Naive thymus-derived CD4-positive, alpha-beta T cell (primary cell): ENCODE measurements around the gene TRIM50. TPM values are rescaled to one million over a fixed set of nuclear protein-coding genes. Genes with fewer than 3 reads are reported as not detected.

Source experiments
- ATAC-seq: fragments of 150-1000 bp; cut with Tn5 transposase; 2 replicates; pipeline ENCODE4 v1.10.0; 2021; ENCODE audit warnings: mild to moderate bottlenecking, moderate library complexity
- CTCF ChIA-PET: fragments of 350-600 bp; sonication (Branson Sonifier 250); formaldehyde crosslinking; loops from one replicate; lab custom pipeline; 2021; ENCODE audit warnings: antibody characterized with exemption; lab: Charles Lee
- POLR2A ChIA-PET: fragments of 350-600 bp; sonication (Branson Sonifier 250); formaldehyde crosslinking; loops from one replicate; lab custom pipeline; 2021; ENCODE audit warnings: antibody characterized with exemption, inconsistent platforms; lab: Charles Lee
- DNase-seq, 9 donors: peaks; one replicate each; pipeline versions ENCODE4 v3.0.0 to v3.0.0-alpha.2; 2020 to 2022; ENCODE audit warnings: mixed read lengths in 1 of 9
- H3K27ac ChIP-seq: one replicate; pipeline ENCODE4 v1.7.0; 2013; ENCODE audit warnings: mild to moderate bottlenecking, low read depth, low read length, moderate library complexity
- H3K27me3 ChIP-seq, 2 donors: one replicate each; pipeline ENCODE4 v1.7.0; 2013; ENCODE audit warnings: low read length in 2 of 2, mild to moderate bottlenecking in 2 of 2, moderate library complexity in 2 of 2; ENCODE audit not compliant: control insufficient read depth in 2 of 2, insufficient read depth in 2 of 2
- H3K36me3 ChIP-seq, 3 experiments: 1 replicate in 2 of 3; 2 replicates in 1 of 3; pipeline ENCODE4 v1.7.0; 2013; ENCODE audit warnings: low read length in 3 of 3, mild to moderate bottlenecking in 3 of 3, moderate library complexity in 1 of 3; ENCODE audit not compliant: insufficient read depth in 3 of 3, control insufficient read depth in 2 of 3
- H3K4me1 ChIP-seq, 2 donors: one replicate each; pipeline ENCODE4 v1.7.0; 2013; ENCODE audit warnings: low read length in 2 of 2, mild to moderate bottlenecking in 2 of 2, moderate library complexity in 1 of 2; ENCODE audit not compliant: control insufficient read depth in 2 of 2, insufficient read depth in 2 of 2
- H3K4me3 ChIP-seq: 2 replicates; pipeline ENCODE4 v1.7.0; 2013; ENCODE audit warnings: mild to moderate bottlenecking, low read length
- H3K9me3 ChIP-seq, 3 experiments: 1 replicate in 2 of 3; 2 replicates in 1 of 3; pipeline ENCODE4 v1.7.0; 2013; ENCODE audit warnings: low read length in 3 of 3; ENCODE audit not compliant: control insufficient read depth in 2 of 3
- H3K27ac Mint-ChIP-seq, 9 donors: one replicate each; pipeline ENCODE4 v1.8.0; 2020 to 2022; ENCODE audit warnings: mixed read lengths in 9 of 9, mild to moderate bottlenecking in 8 of 9, moderate library complexity in 5 of 9, inconsistent platforms in 2 of 9
- H3K27me3 Mint-ChIP-seq, 5 donors: one replicate each; pipeline ENCODE4 v1.8.0; 2021 to 2022; ENCODE audit warnings: mixed read lengths in 5 of 5, mild to moderate bottlenecking in 1 of 5
- H3K36me3 Mint-ChIP-seq, 5 donors: one replicate each; pipeline ENCODE4 v1.8.0; 2020 to 2022; ENCODE audit warnings: mixed read lengths in 5 of 5, mild to moderate bottlenecking in 3 of 5, inconsistent platforms in 1 of 5
- H3K4me1 Mint-ChIP-seq, 7 donors: one replicate each; pipeline ENCODE4 v1.8.0; 2020 to 2022; ENCODE audit warnings: mixed read lengths in 7 of 7, mild to moderate bottlenecking in 3 of 7, inconsistent platforms in 1 of 7
- H3K4me3 Mint-ChIP-seq, 10 donors: one replicate each; pipeline ENCODE4 v1.8.0; 2020 to 2022; ENCODE audit warnings: mild to moderate bottlenecking in 10 of 10, mixed read lengths in 10 of 10, moderate library complexity in 6 of 10, inconsistent platforms in 2 of 10
- H3K9me3 Mint-ChIP-seq, 11 donors: one replicate each; pipeline ENCODE4 v1.8.0; 2020 to 2022; ENCODE audit warnings: mixed read lengths in 11 of 11, mild to moderate bottlenecking in 4 of 11, inconsistent platforms in 1 of 11, moderate library complexity in 1 of 11
- intact Hi-C, 2 donors: fragments of 100-400 bp; cut with micrococcal nuclease; formaldehyde crosslinking; loops; one replicate each; pipeline ENCODE4 v1.15.1; 2023
- polyA plus RNA-seq, 2 donors: library from polyadenylated mRNA; unstranded; fragments of 300-500 nt; fragmentation: Illumina TruSeq; gene quantifications; one replicate each; pipeline ENCODE4 v1.2.3, GENCODE V29; 2021
- total RNA-seq, 6 experiments: library from RNA in 5 of 6; stranded (reverse) in 5 of 6; gene quantifications; 1 replicate in 5 of 6; 2 replicates in 1 of 6; pipeline ENCODE4 v1.2.3 and lab custom pipeline; 2021 to 2026

The TRIM50 gene
- total and polyA plus RNA-seq, 7 experiments from 2014 or later = not detected

GRCh38 chr7:73352784-73353183 is 24.9 kb upstream of the TRIM50 start:
- no peak overlapping the region for H3K4me3 ChIP-seq
- peaks cover 0 to 8% (median 0%) of the 10 kb centered on the region in 5 donors for H3K27me3 Mint-ChIP-seq
- H3K27ac Mint-ChIP-seq = peak overlapping the region in 1 of 9 donors; percentile 6
- no peaks in the 10 kb centered on the region for H3K9me3 ChIP-seq
- no peak for ATAC-seq
- intact Hi-C loops = no loop called here
- no peaks in the 10 kb centered on the region for H3K27me3 ChIP-seq
- no peak for DNase-seq
- POLR2A ChIA-PET = no interaction called here
- peaks cover 0 to 11% (median 6%) of the 10 kb centered on the region in 11 donors for H3K9me3 Mint-ChIP-seq
- no peaks in the 10 kb centered on the region for H3K36me3 ChIP-seq
- CTCF ChIA-PET = interaction anchor here (1.2 kb wide), 1 partner anchor 29 kb away, joined by 4 read pairs; no protein-coding TSS in a partner anchor
- H3K36me3 Mint-ChIP-seq = peaks cover 0 to 5% (median 0%) of the 10 kb centered on the region in 5 donors
- H3K4me1 ChIP-seq = no peaks in the 10 kb centered on the region
- peaks cover 0 to under 1% (median 0%) of the 10 kb centered on the region in 7 donors for H3K4me1 Mint-ChIP-seq
- no peak overlapping the region for H3K4me3 Mint-ChIP-seq
- H3K27ac ChIP-seq = no peak overlapping the region

GRCh38 chr7:73351447-73352167 is 23.7 kb upstream of the TRIM50 start:
- no peak for DNase-seq
- intact Hi-C loops = no loop called here
- Histone ChIP-seq H3K27ac (no peak overlapping the region), H3K4me3 (no peak overlapping the region), H3K9me3 (no peaks in the 10 kb centered on the region), H3K4me1 (no peaks in the 10 kb centered on the region), H3K36me3 (no peaks in the 10 kb centered on the region), H3K27me3 (no peaks in the 10 kb centered on the region)
- Mint-ChIP-seq H3K4me1 (no peaks in the 10 kb centered on the region), H3K9me3 (peaks cover 0 to 11% (median 6%) of the 10 kb centered on the region in 11 donors), H3K4me3 (no peak overlapping the region), H3K36me3 (peaks cover 0 to 5% (median 0%) of the 10 kb centered on the region in 5 donors), H3K27ac (no peak overlapping the region), H3K27me3 (peaks cover 0 to under 1% (median 0%) of the 10 kb centered on the region in 5 donors)
- POLR2A ChIA-PET = no interaction called here
- CTCF ChIA-PET = no interaction called here
- ATAC-seq = no peak

- intact Hi-C loops = no loop called here
- H3K9me3 Mint-ChIP-seq = peaks cover 0 to 11% (median 6%) of the 10 kb centered on the region in 11 donors
- CTCF ChIA-PET = no interaction called here
Observed at GRCh38 chr7:73350306-73351068, 22.6 kb upstream of the TRIM50 start.

GRCh38 chr7:73349763-73350162 is 21.9 kb upstream of the TRIM50 start:
- Histone ChIP-seq H3K9me3 (no peaks in the 10 kb centered on the region), H3K27ac (no peak overlapping the region), H3K36me3 (no peaks in the 10 kb centered on the region), H3K4me1 (no peaks in the 10 kb centered on the region), H3K27me3 (no peaks in the 10 kb centered on the region), H3K4me3 (no peak overlapping the region)
- ATAC-seq (no peak), DNase-seq (no peak)
- intact Hi-C loops = no loop called here
- Mint-ChIP-seq H3K4me3 (no peak overlapping the region), H3K27ac (no peak overlapping the region), H3K4me1 (no peaks in the 10 kb centered on the region), H3K27me3 (no peaks in the 10 kb centered on the region), H3K9me3 (peaks cover 0 to 11% (median 6%) of the 10 kb centered on the region in 11 donors), H3K36me3 (peaks cover 0 to 5% (median 0%) of the 10 kb centered on the region in 5 donors)
- ChIA-PET POLR2A (no interaction called here), CTCF (no interaction called here)

More at GRCh38 chr7:73350306-73351068, 22.6 kb upstream of the TRIM50 start:
- H3K36me3 Mint-ChIP-seq = peaks cover 0 to 5% (median 0%) of the 10 kb centered on the region in 5 donors
- H3K4me3 Mint-ChIP-seq = no peak overlapping the region
- no peak overlapping the region for H3K27ac Mint-ChIP-seq
- no peaks in the 10 kb centered on the region for H3K4me1 Mint-ChIP-seq
- Histone ChIP-seq H3K27me3 (no peaks in the 10 kb centered on the region), H3K4me3 (no peak overlapping the region), H3K36me3 (no peaks in the 10 kb centered on the region), H3K4me1 (no peaks in the 10 kb centered on the region), H3K27ac (no peak overlapping the region), H3K9me3 (no peaks in the 10 kb centered on the region)
- H3K27me3 Mint-ChIP-seq = no peaks in the 10 kb centered on the region
- DNase-seq (no peak), ATAC-seq (no peak)
- POLR2A ChIA-PET = no interaction called here

GRCh38 chr7:73345951-73346350 is 18.1 kb upstream of the TRIM50 start:
- ChIA-PET POLR2A (no interaction called here), CTCF (no interaction called here)
- Mint-ChIP-seq H3K36me3 (no peaks in the 10 kb centered on the region), H3K4me3 (no peak overlapping the region), H3K27me3 (peaks cover 0 to 6% (median 2%) of the 10 kb centered on the region in 5 donors), H3K4me1 (no peaks in the 10 kb centered on the region), H3K9me3 (peaks cover 0 to 2% (median 0%) of the 10 kb centered on the region in 11 donors), H3K27ac (peak overlapping the region in 1 of 9 donors; percentile 36)
- no peak overlapping the region for H3K27ac ChIP-seq
- H3K4me3 ChIP-seq = no peak overlapping the region
- H3K27me3 ChIP-seq = no peaks in the 10 kb centered on the region
- DNase-seq = no peak
- no peaks in the 10 kb centered on the region for H3K36me3 ChIP-seq
- no peaks in the 10 kb centered on the region for H3K4me1 ChIP-seq
- ATAC-seq = no peak
- H3K9me3 ChIP-seq = no peaks in the 10 kb centered on the region
- intact Hi-C loops = no loop called here

GRCh38 chr7:73345538-73345937 is 17.7 kb upstream of the TRIM50 start:
- Mint-ChIP-seq H3K4me3 (no peak overlapping the region), H3K27ac (peak overlapping the region in 2 of 9 donors; percentile 36 to 62), H3K4me1 (no peaks in the 10 kb centered on the region), H3K36me3 (no peaks in the 10 kb centered on the region), H3K27me3 (peaks cover 0 to 6% (median 2%) of the 10 kb centered on the region in 5 donors), H3K9me3 (peaks cover 0 to 2% (median 0%) of the 10 kb centered on the region in 11 donors)
- H3K4me3 ChIP-seq = no peak overlapping the region
- CTCF ChIA-PET = no interaction called here
- ATAC-seq = no peak
- intact Hi-C loops = no loop called here
- H3K36me3 ChIP-seq = no peaks in the 10 kb centered on the region
- DNase-seq = no peak
- no peaks in the 10 kb centered on the region for H3K27me3 ChIP-seq
- POLR2A ChIA-PET = no interaction called here
- H3K9me3 ChIP-seq = no peaks in the 10 kb centered on the region
- H3K27ac ChIP-seq = no peak overlapping the region
- no peaks in the 10 kb centered on the region for H3K4me1 ChIP-seq
